Measurements from ENCODE around the gene NES.

NES gene

GRCh38 chr1:156676820-156677615 lies at the start of gene NES:
TSS of gene NES (minus strand) at chr1:156677407. CDS start at chr1:156677264, 143 bp downstream.
- DNase-seq, result no peak

- DNase-seq, result peak; percentile 43
Observed at GRCh38 chr1:156726549-156727226, 49.5 kb upstream of the NES start.

- peak; percentile 75 for DNase-seq
Observed at GRCh38 chr1:156725683-156726280, 48.6 kb upstream of the NES start.

GRCh38 chr1:156721535-156721934 lies 44.3 kb upstream of the NES start:
- no peak for DNase-seq

- no peak for DNase-seq
Observed at GRCh38 chr1:156721131-156721530, 43.9 kb upstream of the NES start.

GRCh38 chr1:156717351-156717750 lies 40.1 kb upstream of the NES start:
- DNase-seq, result peak; percentile 45

GRCh38 chr1:156714830-156715229 lies 37.6 kb upstream of the NES start:
- DNase-seq, result no peak

- no peak for DNase-seq
Observed at GRCh38 chr1:156712626-156713025, 35.4 kb upstream of the NES start.

GRCh38 chr1:156711011-156711817 lies 34.0 kb upstream of the NES start:
- DNase-seq, result peak; percentile 13

GRCh38 chr1:156709757-156710489 lies 32.7 kb upstream of the NES start:
- peak; percentile 70 for DNase-seq

GRCh38 chr1:156709031-156709430 lies 31.8 kb upstream of the NES start:
- no peak for DNase-seq

- DNase-seq, result no peak
Observed at GRCh38 chr1:156708218-156708661, 31.0 kb upstream of the NES start.

- no peak for DNase-seq
Observed at GRCh38 chr1:156707417-156708217, 30.4 kb upstream of the NES start.

- DNase-seq, result peak; percentile 72
Observed at GRCh38 chr1:156706657-156707416, 29.6 kb upstream of the NES start.

GRCh38 chr1:156705918-156706656 lies 28.9 kb upstream of the NES start:
- peak; percentile 94 for DNase-seq

GRCh38 chr1:156705321-156705917 lies 28.2 kb upstream of the NES start, which contains the start of gene CRABP2:
TSS of gene CRABP2 (minus strand) at chr1:156705583. CDS start at chr1:156705446, 137 bp downstream.
- DNase-seq, result peak; percentile 74

- DNase-seq, result no peak
Observed at GRCh38 chr1:156704930-156705320, 27.7 kb upstream of the NES start.

- DNase-seq, result no peak
Observed at GRCh38 chr1:156704166-156704711, 27.0 kb upstream of the NES start.

- DNase-seq, result no peak
Observed at GRCh38 chr1:156703741-156704140, 26.5 kb upstream of the NES start.

All from NCI-H2171 treated with DMSO at 0.1 percent for 48 hours (cell line).